ENCODE data around the gene PIGH.

Gene PIGH

GRCh38 chr14:67619446-67620216 lies 19.6 kb upstream of the PIGH start, which contains the start of gene ARG2:
TSS of gene ARG2 (plus strand) at chr14:67619920. CDS start at chr14:67619978, 58 bp downstream.
- H3K27ac ChIP-seq = peak within 1 kb of the TSS; percentile 39; the same call in 1 of the 2 replicates
- H3K4me1 ChIP-seq (ENCODE audit: low read depth, poor library complexity, severe bottlenecking) = peaks cover 16% of the 10 kb centered on the region
- no peaks in the 10 kb centered on the region for H3K79me2 ChIP-seq (ENCODE audit: insufficient read depth, low read depth)
- no peak for TF ChIP-seq CTCF (conservative IDR thresholded peaks at IDR 0.05; ENCODE audit: low read depth, low read length)
- no peaks in the 10 kb centered on the region for H4K20me1 ChIP-seq (ENCODE audit: insufficient read depth)
- H3K27me3 ChIP-seq (ENCODE audit: insufficient read depth, low read depth) = no peaks in the 10 kb centered on the region; the same call in 1 of the 2 replicates
- H3K36me3 ChIP-seq (ENCODE audit: insufficient read depth) = no peaks in the 10 kb centered on the region
- peak within 1 kb of the TSS; percentile 83 for H2AFZ ChIP-seq (ENCODE audit: low read depth)
- no peak within 1 kb of the TSS for H3K4me3 ChIP-seq (IDR thresholded peaks at IDR 0.05; ENCODE audit: insufficient read depth, low read depth, low read length)
- peak within 1 kb of the TSS; percentile 80 for H3K4me2 ChIP-seq
- H3K9ac ChIP-seq = peak within 1 kb of the TSS; percentile 44; the same call in 1 of the 2 replicates

- Histone ChIP-seq H3K27me3 (ENCODE audit: insufficient read depth, low read depth) (no peaks in the 10 kb centered on the region; the same call in 1 of the 2 replicates), H4K20me1 (ENCODE audit: insufficient read depth) (no peaks in the 10 kb centered on the region), H3K4me3 (IDR thresholded peaks at IDR 0.05; ENCODE audit: insufficient read depth, low read depth, low read length) (no peak overlapping the region), H3K27ac (peak overlapping the region; percentile 39; the same call in 1 of the 2 replicates), H3K36me3 (ENCODE audit: insufficient read depth) (no peaks in the 10 kb centered on the region), H3K79me2 (ENCODE audit: insufficient read depth, low read depth) (no peaks in the 10 kb centered on the region), H2AFZ (ENCODE audit: low read depth) (peak overlapping the region; percentile 83; the same call in 1 of the 2 replicates), H3K4me2 (peak overlapping the region; percentile 80), H3K9ac (peak overlapping the region; percentile 44; the same call in 1 of the 2 replicates), H3K4me1 (ENCODE audit: low read depth, poor library complexity, severe bottlenecking) (peaks cover 16% of the 10 kb centered on the region)
- TF ChIP-seq CTCF (conservative IDR thresholded peaks at IDR 0.05; ENCODE audit: low read depth, low read length) = peak; percentile 73
Measured at GRCh38 chr14:67618617-67619063, 18.6 kb upstream of the PIGH start.

- Histone ChIP-seq H2AFZ (ENCODE audit: low read depth) (no peak overlapping the region), H3K27ac (no peak overlapping the region), H3K9ac (no peak overlapping the region), H3K4me3 (IDR thresholded peaks at IDR 0.05; ENCODE audit: insufficient read depth, low read depth, low read length) (no peak overlapping the region), H3K4me1 (ENCODE audit: low read depth, poor library complexity, severe bottlenecking) (peaks cover 2% of the 10 kb centered on the region), H3K36me3 (ENCODE audit: insufficient read depth) (no peaks in the 10 kb centered on the region), H3K4me2 (no peak overlapping the region), H3K27me3 (ENCODE audit: insufficient read depth, low read depth) (no peaks in the 10 kb centered on the region), H4K20me1 (ENCODE audit: insufficient read depth) (no peaks in the 10 kb centered on the region), H3K79me2 (ENCODE audit: insufficient read depth, low read depth) (no peaks in the 10 kb centered on the region)
- TF ChIP-seq CTCF (conservative IDR thresholded peaks at IDR 0.05; ENCODE audit: low read depth, low read length) = no peak
Measured at GRCh38 chr14:67610491-67610890, 10.4 kb upstream of the PIGH start.

GRCh38 chr14:67609642-67610310 lies 9.7 kb upstream of the PIGH start:
- H3K36me3 ChIP-seq (ENCODE audit: insufficient read depth) = no peaks in the 10 kb centered on the region
- no peak overlapping the region for H3K4me3 ChIP-seq (IDR thresholded peaks at IDR 0.05; ENCODE audit: insufficient read depth, low read depth, low read length)
- no peak overlapping the region for H3K4me2 ChIP-seq
- TF ChIP-seq CTCF (conservative IDR thresholded peaks at IDR 0.05; ENCODE audit: low read depth, low read length) = no peak
- no peaks in the 10 kb centered on the region for H4K20me1 ChIP-seq (ENCODE audit: insufficient read depth)
- H3K9ac ChIP-seq = no peak overlapping the region
- no peaks in the 10 kb centered on the region for H3K79me2 ChIP-seq (ENCODE audit: insufficient read depth, low read depth)
- H3K27me3 ChIP-seq (ENCODE audit: insufficient read depth, low read depth) = no peaks in the 10 kb centered on the region
- H2AFZ ChIP-seq (ENCODE audit: low read depth) = no peak overlapping the region
- no peak overlapping the region for H3K27ac ChIP-seq
- peaks cover 9% of the 10 kb centered on the region for H3K4me1 ChIP-seq (ENCODE audit: low read depth, poor library complexity, severe bottlenecking)

Data from KMS-11 (cell line).